Activated naive CD8-positive, alpha-beta T cell treated with anti-CD3 and anti-CD28 coated beads, Interleukin-2, amount 10 ng/mL, durations not matched to agents 7 days and 5 days (primary cell): ENCODE data around the gene CEP78. TPM values are rescaled to one million over a fixed set of nuclear protein-coding genes. Genes with fewer than 3 reads are reported as not detected.
A peak's percentile ranks its signal among the peaks of the same experiment; 100 is the strongest.
"Not testable (repeated sequence)": the region's sequence is repeated elsewhere in the genome, so short reads cannot be mapped to it uniquely, and the experiment has no call there.

ENCODE experiments used
- ATAC-seq: fragments of 150-1000 bp; cut with Tn5 transposase; one replicate; pipeline ENCODE4 v1.10.0; 2021; ENCODE audit warnings: low read depth, moderate library complexity
- POLR2A ChIA-PET: fragments of 350-600 bp; sonication (Branson Sonifier 250); formaldehyde crosslinking; loops from one replicate; lab custom pipeline; 2021; ENCODE audit warnings: antibody characterized with exemption; lab: Charles Lee
- DNase-seq: peaks from one replicate; pipeline ENCODE4 v3.0.0; 2021
- H3K27ac Mint-ChIP-seq: one replicate; pipeline ENCODE4 v1.8.0; 2022; ENCODE audit warnings: mild to moderate bottlenecking, mixed read lengths
- H3K27me3 Mint-ChIP-seq: one replicate; pipeline ENCODE4 v1.8.0; 2022; ENCODE audit warnings: mild to moderate bottlenecking, moderate library complexity, mixed read lengths
- H3K36me3 Mint-ChIP-seq: one replicate; pipeline ENCODE4 v1.8.0; 2021; ENCODE audit warnings: mild to moderate bottlenecking, mixed read lengths
- H3K4me1 Mint-ChIP-seq: one replicate; pipeline ENCODE4 v1.8.0; 2021; ENCODE audit warnings: mixed read lengths
- H3K4me3 Mint-ChIP-seq: one replicate; pipeline ENCODE4 v1.8.0; 2022; ENCODE audit warnings: mild to moderate bottlenecking, moderate library complexity, mixed read lengths
- H3K9me3 Mint-ChIP-seq: one replicate; pipeline ENCODE4 v1.8.0; 2021; ENCODE audit warnings: mixed read lengths
- total RNA-seq, 2 experiments: library from RNA; stranded (reverse); gene quantifications; one replicate each; pipeline ENCODE4 v1.2.3, GENCODE V29; 2021

CEP78 gene
- total RNA-seq, 2 experiments from 2014 or later: 48.9 to 54.8 TPM

GRCh38 chr9:78212868-78213267 lies 23.0 kb upstream of the CEP78 start:
- H3K4me3 Mint-ChIP-seq: no peak overlapping the region
- POLR2A ChIA-PET: no interaction called here

GRCh38 chr9:78213712-78214111 lies 22.2 kb upstream of the CEP78 start:
- H3K9me3 Mint-ChIP-seq: no peaks in the 10 kb centered on the region
- H3K4me3 Mint-ChIP-seq: peak overlapping the region; percentile 45
- no peak for DNase-seq
- no peaks in the 10 kb centered on the region for H3K27me3 Mint-ChIP-seq
- H3K4me1 Mint-ChIP-seq: peaks cover 33% of the 10 kb centered on the region
- ATAC-seq: peak; percentile 44
- H3K36me3 Mint-ChIP-seq: no peaks in the 10 kb centered on the region
- POLR2A ChIA-PET: no interaction called here
- H3K27ac Mint-ChIP-seq: no peak overlapping the region

More at GRCh38 chr9:78212868-78213267, 23.0 kb upstream of the CEP78 start:
- Mint-ChIP-seq H3K9me3 (no peaks in the 10 kb centered on the region), H3K4me1 (peaks cover 33% of the 10 kb centered on the region), H3K36me3 (no peaks in the 10 kb centered on the region), H3K27ac (no peak overlapping the region), H3K27me3 (no peaks in the 10 kb centered on the region)
- ATAC-seq (no peak), DNase-seq (no peak)

- POLR2A ChIA-PET: no interaction called here
- Mint-ChIP-seq H3K27me3 (no peaks in the 10 kb centered on the region), H3K36me3 (no peaks in the 10 kb centered on the region), H3K4me1 (peaks cover 36% of the 10 kb centered on the region), H3K9me3 (no peaks in the 10 kb centered on the region), H3K27ac (no peak overlapping the region), H3K4me3 (no peak overlapping the region)
- DNase-seq (no peak), ATAC-seq (no peak)
Measured at GRCh38 chr9:78214492-78214891, 21.4 kb upstream of the CEP78 start.

GRCh38 chr9:78215706-78216105 lies 20.2 kb upstream of the CEP78 start:
- Mint-ChIP-seq H3K9me3 (no peaks in the 10 kb centered on the region), H3K4me3 (no peak overlapping the region), H3K4me1 (peaks cover 29% of the 10 kb centered on the region), H3K36me3 (no peaks in the 10 kb centered on the region), H3K27ac (no peak overlapping the region), H3K27me3 (no peaks in the 10 kb centered on the region)
- ATAC-seq: no peak
- DNase-seq: no peak
- POLR2A ChIA-PET: interaction anchor here (1.2 kb wide), 1 partner anchor 81 kb away, joined by 3 read pairs; the partner anchor contains the start of gene PSAT1

- POLR2A ChIA-PET: no interaction called here
- Mint-ChIP-seq H3K27ac (no peak overlapping the region), H3K9me3 (no peaks in the 10 kb centered on the region), H3K4me1 (peaks cover 3% of the 10 kb centered on the region), H3K4me3 (no peak overlapping the region), H3K27me3 (peaks cover 2% of the 10 kb centered on the region), H3K36me3 (no peaks in the 10 kb centered on the region)
- no peak for ATAC-seq
- DNase-seq: no peak
Measured at GRCh38 chr9:78218890-78219289, 17.0 kb upstream of the CEP78 start.

- Mint-ChIP-seq H3K27me3 (peaks cover 8% of the 10 kb centered on the region), H3K9me3 (no peaks in the 10 kb centered on the region), H3K27ac (no peak overlapping the region), H3K36me3 (peaks cover 4% of the 10 kb centered on the region), H3K4me3 (no peak overlapping the region), H3K4me1 (peaks cover 3% of the 10 kb centered on the region)
- POLR2A ChIA-PET: no interaction called here
- no peak for ATAC-seq
- no peak for DNase-seq
Measured at GRCh38 chr9:78221425-78221824, 14.4 kb upstream of the CEP78 start.

- H3K27ac Mint-ChIP-seq, DNase-seq, H3K27me3 Mint-ChIP-seq, ATAC-seq, H3K36me3 Mint-ChIP-seq, H3K4me3 Mint-ChIP-seq, H3K4me1 Mint-ChIP-seq, H3K9me3 Mint-ChIP-seq, POLR2A ChIA-PET: not testable (repeated sequence)
Measured at GRCh38 chr9:78221841-78222240, 14.0 kb upstream of the CEP78 start.

GRCh38 chr9:78230761-78231160 lies 5.1 kb upstream of the CEP78 start:
- Mint-ChIP-seq H3K27ac (no peak overlapping the region), H3K36me3 (peaks cover 3% of the 10 kb centered on the region), H3K4me1 (peaks cover 13% of the 10 kb centered on the region), H3K4me3 (no peak overlapping the region), H3K9me3 (no peaks in the 10 kb centered on the region), H3K27me3 (peaks cover 11% of the 10 kb centered on the region)
- no peak for ATAC-seq
- DNase-seq: no peak
- POLR2A ChIA-PET: no interaction called here

GRCh38 chr9:78232471-78232870 lies 3.4 kb upstream of the CEP78 start:
- H3K36me3 Mint-ChIP-seq, H3K4me3 Mint-ChIP-seq, DNase-seq, H3K9me3 Mint-ChIP-seq, ATAC-seq, POLR2A ChIA-PET, H3K27ac Mint-ChIP-seq, H3K27me3 Mint-ChIP-seq: not testable (repeated sequence)
- H3K4me1 Mint-ChIP-seq: peaks cover 16% of the 10 kb centered on the region

- Mint-ChIP-seq H3K27ac (peak overlapping the region; percentile 10), H3K36me3 (peaks cover 13% of the 10 kb centered on the region), H3K9me3 (no peaks in the 10 kb centered on the region), H3K4me3 (no peak overlapping the region), H3K4me1 (peaks cover 33% of the 10 kb centered on the region), H3K27me3 (no peaks in the 10 kb centered on the region)
- POLR2A ChIA-PET: no interaction called here
- ATAC-seq (no peak), DNase-seq (no peak)
Measured at GRCh38 chr9:78234810-78235209, 1.1 kb upstream of the CEP78 start.

GRCh38 chr9:78235256-78235761 lies 566 bp upstream of the CEP78 start:
- POLR2A ChIA-PET: interaction anchor here (1.5 to 1.9 kb wide), 3 partner anchors 25 to 62 kb away, joined by 3 to 24 read pairs (median 7); partner anchors contain the start of gene PSAT1
- ATAC-seq: no peak

GRCh38 chr9:78236551-78236910 lies 656 bp downstream of the CEP78 start:
- ATAC-seq (peak; percentile 7), DNase-seq (no peak)
- Mint-ChIP-seq H3K4me3 (no peak overlapping the region), H3K36me3 (peaks cover 23% of the 10 kb centered on the region), H3K9me3 (no peaks in the 10 kb centered on the region), H3K27me3 (no peaks in the 10 kb centered on the region), H3K27ac (peak overlapping the region; percentile 86), H3K4me1 (peaks cover 32% of the 10 kb centered on the region)
- POLR2A ChIA-PET: interaction anchor here (0.7 to 1.9 kb wide), 5 partner anchors 26 to 417 kb away, joined by 3 to 24 read pairs (median 4); partner anchors contain the start of gene PSAT1

More at GRCh38 chr9:78235256-78235761, 566 bp upstream of the CEP78 start:
- peaks cover 18% of the 10 kb centered on the region for H3K36me3 Mint-ChIP-seq
- H3K27ac Mint-ChIP-seq: peak overlapping the region; percentile 95
- H3K4me1 Mint-ChIP-seq: peaks cover 34% of the 10 kb centered on the region
- no peak for DNase-seq
- H3K27me3 Mint-ChIP-seq: no peaks in the 10 kb centered on the region
- H3K4me3 Mint-ChIP-seq: no peak overlapping the region
- no peaks in the 10 kb centered on the region for H3K9me3 Mint-ChIP-seq

- ATAC-seq (no peak), DNase-seq (no peak)
- Mint-ChIP-seq H3K9me3 (no peaks in the 10 kb centered on the region), H3K27ac (peak overlapping the region; percentile 58), H3K4me1 (peaks cover 39% of the 10 kb centered on the region), H3K27me3 (no peaks in the 10 kb centered on the region), H3K4me3 (peak overlapping the region; percentile 45), H3K36me3 (peaks cover 30% of the 10 kb centered on the region)
- POLR2A ChIA-PET: interaction anchor here (0.7 to 1.2 kb wide), 3 partner anchors 37 to 93 kb away, joined by 4 to 6 read pairs (median 4); partner anchors contain the start of gene PSAT1
Measured at GRCh38 chr9:78238046-78239038, 2.5 kb downstream of the CEP78 start.
